ENCODE results near the gene CUX1. TPM values are rescaled to one million over a fixed set of nuclear protein-coding genes. Genes with fewer than 3 reads are reported as not detected.

The CUX1 gene
- total RNA-seq, 1 experiment from 2014 or later: 53.5 TPM

DNA sequence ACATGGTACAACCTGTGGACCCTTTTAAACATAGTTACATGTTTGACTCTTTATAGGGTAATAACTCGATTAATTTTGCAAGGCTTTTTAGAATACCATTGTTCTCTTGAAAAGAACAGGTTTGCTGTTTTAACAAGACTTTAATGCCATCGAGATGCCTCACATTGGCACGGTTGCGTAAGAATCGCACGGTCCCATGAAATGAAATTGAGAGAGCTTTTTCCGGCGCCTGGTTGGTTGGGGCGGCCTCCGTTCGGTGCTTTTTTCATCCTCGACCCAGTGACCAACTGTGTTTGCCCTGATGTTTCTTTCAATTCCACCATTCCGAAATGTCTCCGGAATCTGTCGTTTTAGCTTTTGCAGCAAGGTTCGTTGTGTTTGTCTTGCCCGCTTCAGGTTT is 142.4 kb downstream of the CUX1 start:
- Mint-ChIP-seq H3K36me3 (ENCODE audit: insufficient read depth in 1 of 3, low read depth in 3 of 3) (peaks cover 0 to 4% (median 3%) of the 10 kb centered on the region in 3 experiments; a peak in 3 of 7 replicates), H3K27ac (peak overlapping the region in 2 of 3 experiments; percentile 8 to 79; a peak in 5 of 7 replicates), H3K4me3 (no peak overlapping the region), H3K9me3 (no peaks in the 10 kb centered on the region), H3K27me3 (ENCODE audit: low read depth) (no peaks in the 10 kb centered on the region), H3K4me1 (peaks cover 27 to 34% of the 10 kb centered on the region in 2 experiments)
- Histone ChIP-seq H3K56ac (ENCODE audit: insufficient read length, low read depth, low read length) (no peak overlapping the region), H2BK120ac (ENCODE audit: low read depth, low read length, poor library complexity, severe bottlenecking) (no peak overlapping the region), H3K18ac (ENCODE audit: insufficient read length, low read depth, low read length) (no peak overlapping the region), H3K4ac (ENCODE audit: low read depth, low read length) (no peak overlapping the region), H2AFZ (ENCODE audit: low read length) (no peak overlapping the region), H3K4me2 (ENCODE audit: insufficient read depth, insufficient read length, low read length) (no peak overlapping the region), H3K4me1 (ENCODE audit: insufficient read depth, low read length) (peaks cover 5% of the 10 kb centered on the region; the same call in 1 of the 2 replicates), H4K20me1 (ENCODE audit: control insufficient read depth, insufficient read depth, insufficient read length) (no peaks in the 10 kb centered on the region), H3T11ph (ENCODE audit: low read length) (no peak overlapping the region), H3K9ac (ENCODE audit: extremely low read depth, insufficient read length, low read length) (no peak overlapping the region), H4K91ac (ENCODE audit: insufficient read length, low read depth, low read length) (no peak overlapping the region), H2BK5ac (ENCODE audit: insufficient read length, low read length) (no peak overlapping the region), H3K23me2 (ENCODE audit: insufficient read length, low read depth, low read length, poor library complexity, severe bottlenecking) (no peaks in the 10 kb centered on the region), H3K9me3 (ENCODE audit: control insufficient read depth, low read depth, low read length) (no peaks in the 10 kb centered on the region), H4K5ac (ENCODE audit: insufficient read length, low read depth, low read length) (no peak overlapping the region), H2BK15ac (ENCODE audit: low read depth, low read length) (no peak overlapping the region), H3K27ac (ENCODE audit: insufficient read length, low read depth, low read length) (no peak overlapping the region), H3K79me1 (ENCODE audit: insufficient read depth, low read depth, low read length, poor library complexity, severe bottlenecking) (peaks cover 7% of the 10 kb centered on the region), H2AK5ac (ENCODE audit: insufficient read length, low read length) (no peak overlapping the region), H2BK12ac (ENCODE audit: insufficient read length, low read depth, low read length) (no peak overlapping the region), H3K14ac (ENCODE audit: insufficient read depth, low read length) (no peak overlapping the region), H4K8ac (replicated peaks; ENCODE audit: insufficient read length, low read depth, low read length) (no peak overlapping the region), H3K27me3 (ENCODE audit: insufficient read depth, low read length) (no peaks in the 10 kb centered on the region), H2BK20ac (ENCODE audit: low read depth, low read length, poor library complexity, severe bottlenecking) (no peak overlapping the region), H3K79me2 (ENCODE audit: insufficient read depth, low read length) (peaks cover 10% of the 10 kb centered on the region), H3K23ac (ENCODE audit: insufficient read length, low read depth, low read length) (no peak overlapping the region)
- WGBS (ENCODE audit: extremely low coverage, insufficient read length, low lambda C conversion rate): no CpG with 5 or more reads among the region's 17 CpGs
- TF ChIP-seq, protein P1, sequence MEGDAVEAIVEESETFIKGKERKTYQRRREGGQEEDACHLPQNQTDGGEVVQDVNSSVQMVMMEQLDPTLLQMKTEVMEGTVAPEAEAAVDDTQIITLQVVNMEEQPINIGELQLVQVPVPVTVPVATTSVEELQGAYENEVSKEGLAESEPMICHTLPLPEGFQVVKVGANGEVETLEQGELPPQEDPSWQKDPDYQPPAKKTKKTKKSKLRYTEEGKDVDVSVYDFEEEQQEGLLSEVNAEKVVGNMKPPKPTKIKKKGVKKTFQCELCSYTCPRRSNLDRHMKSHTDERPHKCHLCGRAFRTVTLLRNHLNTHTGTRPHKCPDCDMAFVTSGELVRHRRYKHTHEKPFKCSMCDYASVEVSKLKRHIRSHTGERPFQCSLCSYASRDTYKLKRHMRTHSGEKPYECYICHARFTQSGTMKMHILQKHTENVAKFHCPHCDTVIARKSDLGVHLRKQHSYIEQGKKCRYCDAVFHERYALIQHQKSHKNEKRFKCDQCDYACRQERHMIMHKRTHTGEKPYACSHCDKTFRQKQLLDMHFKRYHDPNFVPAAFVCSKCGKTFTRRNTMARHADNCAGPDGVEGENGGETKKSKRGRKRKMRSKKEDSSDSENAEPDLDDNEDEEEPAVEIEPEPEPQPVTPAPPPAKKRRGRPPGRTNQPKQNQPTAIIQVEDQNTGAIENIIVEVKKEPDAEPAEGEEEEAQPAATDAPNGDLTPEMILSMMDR (conservative IDR thresholded peaks at IDR 0.05): no peak
- DNase-seq: no peak

Data from H9 (cell line).